Measurements from ENCODE around the gene UCN.
"Not testable (repeated sequence)": the region's sequence is repeated elsewhere in the genome, so short reads cannot be mapped to it uniquely, and the experiment has no call there.

Gene UCN

DNA sequence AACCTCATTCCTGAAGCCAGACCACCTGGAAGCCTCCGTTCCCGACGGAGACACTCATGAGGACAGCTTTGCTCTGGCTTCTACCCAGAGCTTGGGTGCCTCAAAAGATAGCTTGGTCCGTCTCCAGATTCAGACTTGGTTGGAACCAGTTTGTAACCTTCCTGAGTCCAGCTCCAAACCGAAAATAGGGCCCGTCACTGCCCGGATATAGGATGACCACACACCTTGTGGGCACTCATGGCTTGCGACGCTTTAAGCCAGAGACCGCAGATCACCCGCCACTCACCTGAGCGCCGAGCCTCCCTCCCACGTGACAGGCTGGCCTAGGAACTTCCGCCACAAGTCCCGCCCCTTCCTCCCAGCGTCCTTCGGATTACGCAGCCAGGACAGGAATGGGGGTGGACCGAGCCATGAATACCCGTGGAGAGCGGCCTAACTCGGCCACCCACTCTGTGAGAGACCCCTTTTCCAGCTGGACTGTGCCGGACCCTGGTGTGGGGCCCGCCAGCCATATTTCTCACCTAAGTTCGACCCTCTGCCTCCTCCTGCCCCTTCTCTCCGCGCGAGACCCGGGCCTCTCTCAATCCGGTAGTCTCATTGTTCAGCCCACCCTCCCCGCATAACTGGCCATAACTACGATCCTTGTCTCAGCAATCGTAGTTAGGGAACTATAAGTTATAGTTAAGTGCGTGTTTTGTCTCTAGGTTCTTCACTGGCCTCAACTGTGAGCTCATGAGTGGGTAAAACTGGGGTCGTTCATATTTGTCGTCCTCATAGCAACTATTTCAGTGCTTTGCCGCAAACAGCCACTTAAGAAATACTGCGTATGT lies 14.7 kb upstream of the UCN start, which contains the start of gene MPV17:
Gene MPV17 (minus strand): TSS at position 332 of the 830 bp plus-strand sequence. CDS start 580 bp downstream, outside the sequence.
- TF ChIP-seq CTCF (IDR thresholded peaks at IDR 0.05; ENCODE audit: low read length) (no peak), EZH2phosphoT487 (IDR thresholded peaks at IDR 0.05; ENCODE audit: low read length) (no peak), EZH2 (optimal IDR thresholded peaks at IDR 0.05; ENCODE audit: low read depth, low read length) (no peak)
- H2AFZ ChIP-seq (ENCODE audit: low read length): peak within 1 kb of the TSS; percentile 65
- H3K9me2 ChIP-seq (replicated peaks; ENCODE audit: insufficient read depth, low read length): no peaks in the 10 kb centered on the region
- H3K36me3 ChIP-seq (replicated peaks; ENCODE audit: insufficient read depth, low read length): peaks cover 3% of the 10 kb centered on the region; the same call in 1 of the 2 replicates
- peak; percentile 96 for DNase-seq
- H4K20me1 ChIP-seq (ENCODE audit: insufficient read depth, low read length): no peaks in the 10 kb centered on the region
- H3K27me3 ChIP-seq (replicated peaks; ENCODE audit: insufficient read depth, low read length): no peaks in the 10 kb centered on the region
- H3K4me2 ChIP-seq (ENCODE audit: low read depth, low read length): peak within 1 kb of the TSS; percentile 89
- peaks cover 9% of the 10 kb centered on the region; the same call in 1 of the 2 replicates for H3K4me1 ChIP-seq (ENCODE audit: low read length)
- peak within 1 kb of the TSS; percentile 50; the same call in 1 of the 2 replicates for H3K27ac ChIP-seq (ENCODE audit: low read length)
- H3K9ac ChIP-seq (ENCODE audit: low read length): peak within 1 kb of the TSS; percentile 87
- H3K9me3 ChIP-seq (replicated peaks; ENCODE audit: insufficient read depth, low read length): no peaks in the 10 kb centered on the region
- H3K79me2 ChIP-seq (ENCODE audit: low read length): peaks cover 22% of the 10 kb centered on the region
- peak within 1 kb of the TSS; percentile 89 for H3K4me3 ChIP-seq (ENCODE audit: low read length)
- H3F3A ChIP-seq (ENCODE audit: insufficient read depth, low read length): no peaks in the 10 kb centered on the region; the same call in 1 of the 2 replicates

DNA sequence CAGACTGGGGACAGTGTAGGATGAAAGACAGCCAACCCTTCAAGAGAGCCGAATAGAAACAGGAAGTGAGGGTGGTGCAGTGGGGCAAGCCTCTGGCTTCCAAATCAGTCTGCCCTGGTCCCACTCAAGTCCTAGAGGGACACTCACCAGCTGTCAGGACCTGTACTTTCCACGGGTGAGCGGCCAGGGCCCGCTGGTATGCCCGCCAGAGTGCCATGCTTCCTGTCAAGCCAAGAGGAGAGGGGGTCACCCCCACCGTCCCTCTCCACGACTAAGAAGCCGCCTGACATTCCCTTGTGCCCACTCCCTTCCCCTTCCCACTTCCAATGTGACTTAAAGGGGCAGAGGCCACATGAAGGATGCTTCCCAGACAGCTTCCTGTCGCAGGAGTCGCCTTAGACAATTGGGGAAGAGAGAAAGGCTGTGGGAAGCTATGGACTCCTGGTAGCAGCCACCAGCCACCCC lies 14.1 kb upstream of the UCN start:
- Histone ChIP-seq H3K4me3 (ENCODE audit: low read length) (peak overlapping the region; percentile 89), H3K36me3 (replicated peaks; ENCODE audit: insufficient read depth, low read length) (peaks cover 3% of the 10 kb centered on the region; the same call in 1 of the 2 replicates), H3K27me3 (replicated peaks; ENCODE audit: insufficient read depth, low read length) (no peaks in the 10 kb centered on the region), H2AFZ (ENCODE audit: low read length) (peak overlapping the region; percentile 65), H3K9me2 (replicated peaks; ENCODE audit: insufficient read depth, low read length) (no peaks in the 10 kb centered on the region), H3F3A (ENCODE audit: insufficient read depth, low read length) (no peaks in the 10 kb centered on the region; the same call in 1 of the 2 replicates), H3K9me3 (replicated peaks; ENCODE audit: insufficient read depth, low read length) (no peaks in the 10 kb centered on the region), H3K4me2 (ENCODE audit: low read depth, low read length) (peak overlapping the region; percentile 89), H3K9ac (ENCODE audit: low read length) (peak overlapping the region; percentile 87), H4K20me1 (ENCODE audit: insufficient read depth, low read length) (no peaks in the 10 kb centered on the region), H3K27ac (ENCODE audit: low read length) (peak overlapping the region; percentile 50; the same call in 1 of the 2 replicates), H3K79me2 (ENCODE audit: low read length) (peaks cover 22% of the 10 kb centered on the region), H3K4me1 (ENCODE audit: low read length) (peaks cover 9% of the 10 kb centered on the region; the same call in 1 of the 2 replicates)
- DNase-seq: no peak
- TF ChIP-seq CTCF (IDR thresholded peaks at IDR 0.05; ENCODE audit: low read length): no peak
- TF ChIP-seq EZH2phosphoT487 (IDR thresholded peaks at IDR 0.05; ENCODE audit: low read length): no peak
- TF ChIP-seq EZH2 (optimal IDR thresholded peaks at IDR 0.05; ENCODE audit: low read depth, low read length): no peak

DNA sequence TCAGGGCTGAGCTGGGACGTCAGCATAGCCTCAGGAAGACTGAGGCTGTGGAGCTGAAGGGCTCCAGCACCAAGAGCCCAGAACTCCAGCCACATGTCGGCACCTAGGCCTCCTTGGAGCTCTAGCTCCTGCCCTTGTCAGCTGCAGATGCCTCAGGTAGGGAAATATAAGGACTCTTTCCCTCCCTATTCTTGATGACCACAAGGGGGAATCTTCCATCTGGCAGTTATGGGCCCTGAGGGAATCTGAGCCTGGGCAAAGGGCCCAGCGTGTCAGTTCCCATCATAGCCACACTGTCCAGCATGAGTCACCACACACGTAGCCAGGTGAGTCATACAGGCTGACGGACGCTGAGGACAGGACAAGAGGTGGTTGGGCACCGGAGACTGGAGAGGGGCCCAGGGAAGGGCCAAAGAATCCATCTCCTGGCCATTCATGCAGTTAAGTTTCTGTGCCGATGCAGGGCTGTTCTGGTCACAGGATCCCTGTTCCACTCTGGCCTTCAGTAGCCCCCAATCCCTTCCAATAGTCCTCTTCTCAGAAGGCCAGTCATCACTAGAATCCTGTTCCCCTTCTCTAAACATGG lies 12.8 kb upstream of the UCN start:
- Histone ChIP-seq H3K4me1 (ENCODE audit: low read length) (peaks cover 9% of the 10 kb centered on the region; the same call in 1 of the 2 replicates), H3K4me3 (ENCODE audit: low read length) (no peak overlapping the region), H3K79me2 (ENCODE audit: low read length) (peaks cover 22% of the 10 kb centered on the region), H3K36me3 (replicated peaks; ENCODE audit: insufficient read depth, low read length) (no peaks in the 10 kb centered on the region), H3K4me2 (ENCODE audit: low read depth, low read length) (no peak overlapping the region), H3F3A (ENCODE audit: insufficient read depth, low read length) (no peaks in the 10 kb centered on the region; the same call in 1 of the 2 replicates), H3K27ac (ENCODE audit: low read length) (no peak overlapping the region; the same call in 1 of the 2 replicates), H3K9me3 (replicated peaks; ENCODE audit: insufficient read depth, low read length) (no peaks in the 10 kb centered on the region), H3K9ac (ENCODE audit: low read length) (no peak overlapping the region), H4K20me1 (ENCODE audit: insufficient read depth, low read length) (no peaks in the 10 kb centered on the region), H3K27me3 (replicated peaks; ENCODE audit: insufficient read depth, low read length) (no peaks in the 10 kb centered on the region), H2AFZ (ENCODE audit: low read length) (no peak overlapping the region), H3K9me2 (replicated peaks; ENCODE audit: insufficient read depth, low read length) (no peaks in the 10 kb centered on the region)
- no peak for DNase-seq
- no peak for TF ChIP-seq EZH2 (optimal IDR thresholded peaks at IDR 0.05; ENCODE audit: low read depth, low read length)
- 0 out of 2 replicates have a peak, but pooled peaks have one; percentile 7 for TF ChIP-seq CTCF (IDR thresholded peaks at IDR 0.05; ENCODE audit: low read length)
- TF ChIP-seq EZH2phosphoT487 (IDR thresholded peaks at IDR 0.05; ENCODE audit: low read length): no peak

GRCh38 chr2:27319839-27320238 lies 11.6 kb upstream of the UCN start:
- not testable (repeated sequence) for H3K36me3 ChIP-seq (replicated peaks; ENCODE audit: insufficient read depth, low read length); H3K4me3 ChIP-seq (ENCODE audit: low read length); H3K9me3 ChIP-seq (replicated peaks; ENCODE audit: insufficient read depth, low read length); H3F3A ChIP-seq (ENCODE audit: insufficient read depth, low read length); H3K27me3 ChIP-seq (replicated peaks; ENCODE audit: insufficient read depth, low read length); H2AFZ ChIP-seq (ENCODE audit: low read length); H3K4me1 ChIP-seq (ENCODE audit: low read length); H4K20me1 ChIP-seq (ENCODE audit: insufficient read depth, low read length); H3K4me2 ChIP-seq (ENCODE audit: low read depth, low read length); DNase-seq; H3K9ac ChIP-seq (ENCODE audit: low read length); H3K27ac ChIP-seq (ENCODE audit: low read length); H3K9me2 ChIP-seq (replicated peaks; ENCODE audit: insufficient read depth, low read length)
- H3K79me2 ChIP-seq (ENCODE audit: low read length): peaks cover 22% of the 10 kb centered on the region

Measured in MM.1S (cell line).